GM12878 (cell line): Measurements from ENCODE around the gene USP36. TPM values are rescaled to one million over a fixed set of nuclear protein-coding genes. Genes with fewer than 3 reads are reported as not detected.

Experiments used
- ATAC-seq: fragments of 200-7000 bp; cut with Tn5 transposase; 3 replicates; pipeline ENCODE4 v1.9.1; 2020; ENCODE audit warnings: mild to moderate bottlenecking, moderate library complexity
- BruUV-seq: library from RNA; stranded (reverse); fragments of 400-500 nt; replicated peaks from 2 replicates; lab custom pipeline; 2021; lab: Mats Ljungman, UMichigan
- CTCF ChIA-PET: fragments of 300-600 bp; sonication (Branson Sonifier 250); formaldehyde crosslinking; extraction: SDS; loops from one replicate; lab custom pipeline; 2021; ENCODE audit warnings: inconsistent platforms; lab: Yijun Ruan, JAX
- POLR2A ChIA-PET: fragments of 350-600 bp; formaldehyde crosslinking; extraction: SDS; loops from one replicate; lab custom pipeline; 2021; ENCODE audit warnings: inconsistent platforms; lab: Charles Lee
- RAD21 ChIA-PET: fragments of 300-600 bp; sonication (Branson Sonifier 250); formaldehyde crosslinking; loops from one replicate; lab custom pipeline; 2023; ENCODE audit warnings: antibody characterized with exemption; ENCODE audit not compliant: unreplicated experiment; lab: Charles Lee
- SMC1A ChIA-PET: fragments of 300-600 bp; sonication (Branson Sonifier 250); formaldehyde crosslinking; loops from one replicate; lab custom pipeline; 2023; ENCODE audit not compliant: unreplicated experiment, uncharacterized antibody; lab: Charles Lee
- DNase-seq: peaks from one replicate; pipeline ENCODE4 v3.0.0-alpha.2; 2011; ENCODE audit warnings: low read depth, low spot score
- FAIRE-seq: peaks from 3 replicates; lab custom pipeline; 2011; peaks lifted over from hg19 to GRCh38; lab: Jason Lieb, UNC
- H2AFZ ChIP-seq: 2 replicates; pipeline ENCODE4 v1.6.0; 2011; ENCODE audit warnings: low read depth, low read length, control low read depth; ENCODE audit not compliant: control insufficient read depth
- H3K27ac ChIP-seq: 2 replicates; pipeline ENCODE4 v1.5.1; 2011; ENCODE audit warnings: control low read depth; ENCODE audit not compliant: control insufficient read depth, insufficient read depth
- H3K27me3 ChIP-seq, 2 experiments: replicated peaks in 1 of 2; 2 replicates each; pipeline versions ENCODE4 v1.6.0 to v1.6.1; 2011; ENCODE audit warnings: low read length in 1 of 2; ENCODE audit not compliant: control insufficient read depth in 2 of 2, insufficient read depth in 2 of 2
- H3K36me3 ChIP-seq, 2 experiments: 2 replicates each; pipeline ENCODE4 v1.5.1; 2011; ENCODE audit warnings: low read length in 1 of 2; ENCODE audit not compliant: control insufficient read depth in 2 of 2, insufficient read depth in 2 of 2
- H3K4me1 ChIP-seq: 2 replicates; pipeline ENCODE4 v1.6.1; 2011; ENCODE audit warnings: mild to moderate bottlenecking, low read length, moderate library complexity, mixed read lengths; ENCODE audit not compliant: control insufficient read depth, insufficient read depth
- H3K4me2 ChIP-seq: 2 replicates; pipeline ENCODE4 v1.6.0; 2011; ENCODE audit warnings: control low read depth; ENCODE audit not compliant: control insufficient read depth, insufficient read depth
- H3K4me3 ChIP-seq: fragments of 200-600 bp; sonication (generic); 2 replicates; pipeline ENCODE4 v1.5.1; 2016
- H3K79me2 ChIP-seq: 2 replicates; pipeline ENCODE4 v1.6.0; 2011; ENCODE audit warnings: low read length; ENCODE audit not compliant: control insufficient read depth, insufficient read depth
- H3K9ac ChIP-seq: 2 replicates; pipeline ENCODE4 v1.8.0; 2011; ENCODE audit warnings: low read length, control low read depth, mixed read lengths; ENCODE audit not compliant: control insufficient read depth, insufficient read depth
- H3K9me3 ChIP-seq: replicated peaks from 3 replicates; pipeline ENCODE4 v1.5.1; 2011; ENCODE audit warnings: mild to moderate bottlenecking, low read length; ENCODE audit not compliant: control insufficient read depth, insufficient read depth
- H4K20me1 ChIP-seq: 2 replicates; pipeline ENCODE4 v1.6.0; 2011; ENCODE audit not compliant: control insufficient read depth, insufficient read depth
- BCL11A ChIP-seq: IDR thresholded peaks from 2 replicates; pipeline ENCODE4 v1.6.1; 2011; ENCODE audit warnings: low read depth, low read length
- CHD4 ChIP-seq: fragments of 200-600 bp; sonication (generic); IDR thresholded peaks from 2 replicates; pipeline ENCODE4 v1.6.1; 2016; ENCODE audit warnings: mild to moderate bottlenecking
- HCFC1 ChIP-seq: fragments of 150-350 bp; IDR thresholded peaks from 2 replicates; pipeline ENCODE4 v1.6.1; 2014; ENCODE audit warnings: low read length
- PAX5 ChIP-seq: IDR thresholded peaks from 2 replicates; pipeline ENCODE4 v1.6.1; 2011; ENCODE audit warnings: low read depth, low read length, borderline replicate concordance
- PAX8 ChIP-seq: fragments of 450-650 bp; IDR thresholded peaks from 2 replicates; pipeline ENCODE4 v1.6.1; 2017; ENCODE audit warnings: mild to moderate bottlenecking, moderate library complexity
- RCOR1 ChIP-seq: conservative IDR thresholded peaks from 2 replicates; pipeline ENCODE4 v1.6.1; 2012; ENCODE audit warnings: low read depth, low read length, improper control_type of control experiment
- RELA ChIP-seq: fragments of 450-650 bp; IDR thresholded peaks from 2 replicates; pipeline ENCODE4 v1.8.0; 2014; ENCODE audit warnings: borderline replicate concordance; ENCODE audit not compliant: partially characterized antibody
- RFX5 ChIP-seq: IDR thresholded peaks from 2 replicates; pipeline ENCODE4 v1.6.1; 2011; ENCODE audit warnings: low read depth, low read length, improper control_type of control experiment
- ZBTB40 ChIP-seq: fragments of 450-650 bp; IDR thresholded peaks from 2 replicates; pipeline ENCODE4 v1.6.1; 2016; ENCODE audit warnings: mild to moderate bottlenecking, moderate library complexity, borderline replicate concordance
- WGBS: methylation state at CpG from one replicate; pipeline ENCODE4 v1.1.6; 2016; ENCODE audit warnings: low lambda C conversion rate; ENCODE audit not compliant: insufficient replicate concordance, insufficient coverage; ENCODE audit errors: missing lambda C conversion rate; 5-methylcytosine and 5-hydroxymethylcytosine counted together
- in situ Hi-C: fragments of 300-500 bp; cut with MboI; formaldehyde crosslinking; loops from 9 replicates; pipeline ENCODE4 v1.14.3; 2018; ENCODE audit warnings: mixed read lengths
- intact Hi-C: fragments of 100-400 bp; cut with micrococcal nuclease; formaldehyde crosslinking; loops from one replicate; pipeline ENCODE4 v1.14.2; 2022; ENCODE audit not compliant: unreplicated experiment
- polyA plus RNA-seq, 11 experiments: library from polyadenylated mRNA; depleted of rRNA in 4 of 11; unstranded in 6 of 11; stranded (reverse) in 5 of 11; fragments of >200 nt; fragmentation: Nextera tagmentation in 4 of 11; fragmentation: Illumina TruSeq in 1 of 11; extraction: Ambion mirVana in 4 of 11; extraction: Trizol in 1 of 11; gene quantifications; 1 replicate in 1 of 11; 2 replicates in 10 of 11; pipeline versions ENCODE4 v1.2.1 to v1.2.3, GENCODE V29; 2011 to 2016; ENCODE audit warnings: inconsistent platforms in 2 of 11, missing spikeins in 2 of 11, low read depth in 1 of 11
- total RNA-seq, 4 experiments: library from RNA; depleted of rRNA in 3 of 4; stranded (reverse); fragments of >200 nt in 3 of 4; fragmentation: Illumina TruSeq in 1 of 4; extraction: Trizol in 1 of 4; gene quantifications; 2 replicates each; pipeline versions ENCODE4 v1.2.1 to v1.2.3, GENCODE V29; 2013 to 2021
- TF ChIP-seq, protein P1 (sequence below): fragments of 450-650 bp; IDR thresholded peaks from 2 replicates; pipeline ENCODE4 v1.6.1; 2014; ENCODE audit warnings: mild to moderate bottlenecking
- TF ChIP-seq, protein P2 (sequence below): IDR thresholded peaks from 2 replicates; pipeline ENCODE4 v1.6.1; 2011; ENCODE audit warnings: borderline replicate concordance, low read depth, mild to moderate bottlenecking, moderate library complexity, low read length; ENCODE audit not compliant: insufficient read depth, poor library complexity, severe bottlenecking
- TF ChIP-seq, protein P3 (sequence below): IDR thresholded peaks from 2 replicates; pipeline ENCODE4 v1.6.1; 2011; ENCODE audit warnings: borderline replicate concordance, low read depth, mild to moderate bottlenecking, moderate library complexity, mixed read lengths, low read length; ENCODE audit not compliant: insufficient read depth; ENCODE audit errors: extremely low read length

USP36 gene
- total and polyA plus RNA-seq, 10 of the 15 experiments (the other 5 are each of a cell fraction or from before 2014, with no cell fraction given) = 7.2 to 65.7 (median 33.6) TPM

- TF ChIP-seq ZBTB40 (no peak), BCL11A (no peak), RCOR1 (no peak), PAX5 (no peak)
- TF ChIP-seq, protein P1, sequence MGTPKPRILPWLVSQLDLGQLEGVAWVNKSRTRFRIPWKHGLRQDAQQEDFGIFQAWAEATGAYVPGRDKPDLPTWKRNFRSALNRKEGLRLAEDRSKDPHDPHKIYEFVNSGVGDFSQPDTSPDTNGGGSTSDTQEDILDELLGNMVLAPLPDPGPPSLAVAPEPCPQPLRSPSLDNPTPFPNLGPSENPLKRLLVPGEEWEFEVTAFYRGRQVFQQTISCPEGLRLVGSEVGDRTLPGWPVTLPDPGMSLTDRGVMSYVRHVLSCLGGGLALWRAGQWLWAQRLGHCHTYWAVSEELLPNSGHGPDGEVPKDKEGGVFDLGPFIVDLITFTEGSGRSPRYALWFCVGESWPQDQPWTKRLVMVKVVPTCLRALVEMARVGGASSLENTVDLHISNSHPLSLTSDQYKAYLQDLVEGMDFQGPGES = no peak
- TF ChIP-seq, all 136 proteins: peak for 0
Observed at GRCh38 chr17:78818932-78819331, 21.7 kb downstream of the USP36 start (continued).

DNA sequence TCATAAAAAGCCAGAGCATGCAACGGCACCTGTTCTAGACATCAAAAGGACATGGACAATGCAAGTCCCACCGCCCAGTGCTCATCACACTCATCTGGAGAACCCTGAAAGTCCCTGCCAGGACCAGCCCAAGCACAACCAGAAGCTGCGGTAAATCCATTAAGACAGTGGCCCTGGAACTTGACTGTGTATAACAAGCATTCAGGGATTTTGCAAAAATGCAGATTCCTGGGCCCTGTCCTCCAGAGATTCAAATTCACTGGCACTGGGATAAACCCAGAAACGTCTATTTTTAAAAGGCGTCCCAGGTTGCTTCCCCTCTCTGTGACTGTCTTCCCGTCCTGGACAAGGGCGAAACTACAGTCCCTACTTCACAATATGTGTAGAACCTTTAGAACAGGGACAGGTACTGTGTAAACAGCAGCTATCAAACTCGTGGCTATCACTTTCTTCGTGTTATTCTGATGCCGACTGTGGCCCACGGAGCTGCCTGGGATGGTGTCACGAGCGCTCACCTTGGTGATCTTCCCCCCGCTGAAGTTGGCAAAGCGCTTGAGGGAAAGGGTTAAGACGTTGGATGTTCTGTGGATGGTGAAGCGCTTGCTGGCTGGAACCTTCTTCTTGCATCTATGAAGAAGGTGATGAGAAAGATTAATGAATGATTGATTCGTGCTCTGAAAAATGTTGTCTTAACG, 22.3 kb downstream of the USP36 start:
- Histone ChIP-seq H3K79me2 (no peaks in the 10 kb centered on the region; the same call in 1 of the 2 replicates), H3K27ac (no peak overlapping the region), H2AFZ (no peak overlapping the region), H3K4me1 (no peaks in the 10 kb centered on the region; the same call in 1 of the 2 replicates), H3K27me3 (no peaks in the 10 kb centered on the region), H3K4me3 (no peak overlapping the region), H3K4me2 (no peak overlapping the region), H4K20me1 (no peaks in the 10 kb centered on the region), H3K36me3 (peaks cover 43 to 52% of the 10 kb centered on the region in 2 experiments), H3K9ac (no peak overlapping the region), H3K9me3 (no peaks in the 10 kb centered on the region)
- POLR2A ChIA-PET = interaction anchor here (0.6 kb wide), 1 partner anchor 727 kb away, joined by 3 read pairs; no protein-coding TSS in a partner anchor
- CTCF ChIA-PET = no interaction called here
- ATAC-seq (no peak), DNase-seq (no peak), FAIRE-seq (no peak)
- WGBS = 91% methylated on average over 19 of the region's 19 CpGs
- TF ChIP-seq HCFC1 = no peak
- TF ChIP-seq CHD4 = no peak
- TF ChIP-seq, protein P2, sequence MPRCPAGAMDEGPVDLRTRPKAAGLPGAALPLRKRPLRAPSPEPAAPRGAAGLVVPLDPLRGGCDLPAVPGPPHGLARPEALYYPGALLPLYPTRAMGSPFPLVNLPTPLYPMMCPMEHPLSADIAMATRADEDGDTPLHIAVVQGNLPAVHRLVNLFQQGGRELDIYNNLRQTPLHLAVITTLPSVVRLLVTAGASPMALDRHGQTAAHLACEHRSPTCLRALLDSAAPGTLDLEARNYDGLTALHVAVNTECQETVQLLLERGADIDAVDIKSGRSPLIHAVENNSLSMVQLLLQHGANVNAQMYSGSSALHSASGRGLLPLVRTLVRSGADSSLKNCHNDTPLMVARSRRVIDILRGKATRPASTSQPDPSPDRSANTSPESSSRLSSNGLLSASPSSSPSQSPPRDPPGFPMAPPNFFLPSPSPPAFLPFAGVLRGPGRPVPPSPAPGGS = no peak
- TF ChIP-seq RFX5 = no peak
- TF ChIP-seq, protein P3, sequence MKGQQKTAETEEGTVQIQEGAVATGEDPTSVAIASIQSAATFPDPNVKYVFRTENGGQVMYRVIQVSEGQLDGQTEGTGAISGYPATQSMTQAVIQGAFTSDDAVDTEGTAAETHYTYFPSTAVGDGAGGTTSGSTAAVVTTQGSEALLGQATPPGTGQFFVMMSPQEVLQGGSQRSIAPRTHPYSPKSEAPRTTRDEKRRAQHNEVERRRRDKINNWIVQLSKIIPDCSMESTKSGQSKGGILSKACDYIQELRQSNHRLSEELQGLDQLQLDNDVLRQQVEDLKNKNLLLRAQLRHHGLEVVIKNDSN = no peak
- TF ChIP-seq RELA = no peak
- no peak for TF ChIP-seq PAX8
- intact Hi-C loops (no loop called here), in situ Hi-C loops (no loop called here)
- no TSS peak for BruUV-seq
- RAD21 ChIA-PET = no interaction called here
- SMC1A ChIA-PET = no interaction called here
